SKM-1 treated with dmso at 0.1 percent for 144 hours (cell line): ENCODE measurements around the gene SRRM4.
"Not testable (repeated sequence)": the region's sequence is repeated elsewhere in the genome, so short reads cannot be mapped to it uniquely, and the experiment has no call there.

Experiments used
- DNase-seq: peaks from one replicate; lab custom pipeline; 2025; ENCODE audit not compliant: unreplicated experiment; lab: John Stamatoyannopoulos, UW

SRRM4 gene

GRCh38 chr12:119008273-119008672 lies 26.9 kb downstream of the SRRM4 start:
- not testable (repeated sequence) for DNase-seq

DNA sequence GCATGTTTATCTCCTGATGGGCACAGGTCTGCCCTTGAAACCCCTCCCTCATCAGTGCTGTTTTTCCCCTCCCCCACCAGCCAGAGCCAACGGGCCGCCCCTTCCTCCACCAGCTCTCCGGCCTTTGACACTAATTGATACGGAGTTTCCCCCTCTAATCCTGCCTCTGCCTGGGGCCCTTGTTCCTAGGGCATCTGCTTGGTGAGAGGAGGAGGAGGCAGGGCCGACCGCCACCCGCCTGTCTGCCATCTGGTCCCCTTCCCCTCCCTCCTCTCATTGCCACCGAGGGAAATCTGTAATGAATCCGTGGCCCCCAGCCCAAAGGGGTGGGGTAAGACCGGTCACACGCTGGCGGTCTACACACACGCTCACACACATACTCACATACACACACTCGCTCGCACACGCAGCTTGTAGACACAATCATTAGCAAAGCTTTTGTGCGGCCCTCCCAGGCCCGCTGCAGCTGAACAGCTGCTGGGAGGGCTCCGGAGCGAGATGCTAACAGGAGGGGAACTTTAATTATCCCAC lies 27.4 kb downstream of the SRRM4 start:
- no peak for DNase-seq

- DNase-seq: no peak
Observed at GRCh38 chr12:119011231-119011630, 29.9 kb downstream of the SRRM4 start.

DNA sequence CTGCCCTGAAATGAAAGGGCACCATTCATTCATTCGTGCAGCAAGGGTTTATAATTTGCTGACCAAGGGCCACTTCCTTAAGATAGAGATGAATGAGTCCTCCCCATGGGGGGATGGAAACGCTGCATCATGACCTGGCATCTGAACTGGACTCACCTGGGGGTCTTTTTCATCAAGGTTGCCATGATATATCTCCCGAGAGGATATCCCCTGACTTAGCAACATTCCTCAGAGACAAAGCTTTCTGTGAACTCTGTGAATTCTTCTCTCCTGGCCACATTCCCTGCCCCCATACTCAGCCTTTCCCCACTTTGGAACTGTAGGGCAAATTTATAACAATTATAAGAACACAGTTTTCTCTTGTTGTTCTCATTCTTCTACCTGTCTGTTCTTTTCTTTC lies 30.8 kb downstream of the SRRM4 start:
- DNase-seq: no peak

DNA sequence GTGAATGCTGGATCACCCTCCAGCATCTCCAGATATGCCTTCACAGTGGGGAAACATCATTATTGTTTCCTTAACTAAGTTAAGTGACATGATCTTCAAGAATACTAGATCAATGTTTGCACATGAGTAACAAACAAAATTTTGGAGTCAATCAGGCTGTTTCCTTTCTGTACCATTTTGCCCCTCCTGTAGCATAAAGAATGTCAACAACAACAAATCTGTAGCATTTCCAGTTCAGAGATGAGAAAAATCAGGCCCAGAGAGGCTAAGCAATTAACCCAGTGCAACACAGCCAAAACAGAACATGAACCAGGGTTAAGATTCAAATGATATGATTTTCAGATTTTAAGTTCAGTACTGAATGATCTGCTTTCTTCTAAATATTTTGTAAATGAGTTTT lies 31.7 kb downstream of the SRRM4 start:
- DNase-seq: no peak

DNA sequence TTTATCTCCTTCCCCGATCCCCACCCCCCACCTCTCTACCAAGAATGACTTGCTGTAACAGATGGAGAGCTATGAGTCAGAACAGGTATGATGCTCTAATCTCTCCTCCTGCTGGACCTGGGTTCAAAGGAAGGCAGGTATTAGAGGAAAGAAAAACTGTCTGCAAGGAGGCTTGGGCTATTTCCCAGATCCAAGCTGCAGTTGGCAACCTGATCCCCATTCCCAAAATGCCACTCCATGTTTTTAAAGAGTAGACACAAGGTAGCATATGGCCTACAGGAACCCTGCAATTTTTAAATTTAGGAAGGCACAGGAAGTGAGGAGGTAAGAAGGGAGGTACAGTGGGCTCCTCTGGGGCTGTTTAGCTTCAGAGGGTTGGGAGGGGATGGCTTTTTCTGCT lies 33.0 kb downstream of the SRRM4 start:
- no peak for DNase-seq

GRCh38 chr12:119016715-119017114 lies 35.4 kb downstream of the SRRM4 start:
- no peak for DNase-seq

DNA sequence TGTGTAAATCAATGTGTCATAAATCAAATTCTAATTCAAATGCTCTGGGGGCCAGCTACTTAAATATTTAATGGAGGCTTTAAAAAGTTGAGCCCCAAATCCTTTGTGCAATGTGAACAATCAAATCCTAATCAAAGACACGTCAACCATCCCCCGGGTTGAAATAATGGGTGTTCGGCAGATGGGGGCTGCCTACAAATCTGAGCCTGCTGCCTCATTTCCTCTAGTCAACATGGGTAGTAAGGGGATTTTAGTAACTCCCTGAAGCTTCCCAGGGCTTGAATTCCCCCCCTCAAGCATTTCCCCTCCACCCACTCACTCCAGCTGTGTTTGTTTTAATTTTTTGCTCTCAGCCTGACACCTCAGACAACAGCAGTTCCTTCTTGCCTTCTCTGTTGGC lies 37.8 kb downstream of the SRRM4 start:
- no peak for DNase-seq

GRCh38 chr12:119020406-119021360 lies 39.3 kb downstream of the SRRM4 start:
- DNase-seq: no peak

DNA sequence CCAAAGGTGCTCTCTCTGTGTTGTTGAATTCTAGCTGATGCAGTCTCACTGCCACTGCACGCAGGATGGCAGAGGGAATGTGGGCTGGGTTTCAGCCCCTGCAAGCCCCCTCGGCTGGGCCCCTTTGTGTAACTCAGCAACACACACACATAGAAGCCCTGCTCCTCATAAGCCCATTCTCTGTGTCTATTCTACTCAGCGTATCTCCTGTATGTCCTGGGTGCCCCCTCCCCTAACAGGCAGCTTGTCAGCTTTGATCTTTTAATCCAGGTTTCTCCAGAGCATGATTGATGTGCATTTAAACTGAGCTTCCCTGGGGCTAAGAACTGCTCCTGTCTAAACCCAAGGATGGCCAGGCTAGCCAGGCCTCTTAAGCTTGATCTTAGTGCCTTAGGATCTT lies 43.0 kb downstream of the SRRM4 start:
- DNase-seq: no peak

DNA sequence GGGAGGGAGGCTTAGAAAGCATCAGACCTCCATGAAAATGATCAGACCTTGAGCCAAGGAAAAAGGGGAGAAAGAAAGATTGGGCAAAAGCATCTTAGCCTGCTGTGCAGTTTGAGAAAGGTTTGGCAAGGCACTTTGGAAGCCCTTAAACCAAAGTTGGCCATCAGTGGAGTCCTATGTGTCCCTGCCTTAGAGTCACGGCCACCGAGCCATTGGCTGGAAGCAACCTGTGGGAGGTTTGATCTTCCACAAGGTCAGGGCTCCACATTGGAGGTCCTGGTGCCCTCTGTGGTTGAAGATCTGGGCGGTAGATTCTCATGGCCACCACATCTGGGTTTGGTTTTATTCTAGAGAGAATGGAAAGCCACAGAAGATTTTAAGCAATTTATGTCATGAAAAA lies 44.4 kb downstream of the SRRM4 start:
- no peak for DNase-seq

- DNase-seq: not testable (repeated sequence)
Observed at GRCh38 chr12:119033332-119033731, 52.0 kb downstream of the SRRM4 start.

- no peak for DNase-seq
Observed at GRCh38 chr12:119036878-119037825, 55.8 kb downstream of the SRRM4 start.

DNA sequence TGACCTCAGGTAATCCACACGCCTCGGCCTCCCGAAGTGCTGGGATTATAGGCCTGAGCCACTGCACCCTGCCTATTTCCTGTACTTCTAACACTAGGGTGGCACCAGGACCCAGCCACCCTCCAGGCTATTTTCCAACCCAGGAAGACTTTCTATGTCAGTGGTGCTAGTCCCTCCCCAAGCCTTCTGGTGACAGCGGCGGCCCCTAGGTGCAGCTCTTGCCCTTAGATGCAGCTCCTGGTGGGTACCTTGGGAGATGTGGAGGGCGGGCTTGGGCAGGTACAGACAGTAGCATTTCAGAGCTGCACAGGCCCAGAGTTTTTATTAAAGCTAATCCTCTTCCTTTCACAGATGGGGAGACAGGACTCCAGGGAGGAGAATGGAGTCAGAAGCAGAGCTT lies 62.8 kb downstream of the SRRM4 start:
- no peak for DNase-seq

DNA sequence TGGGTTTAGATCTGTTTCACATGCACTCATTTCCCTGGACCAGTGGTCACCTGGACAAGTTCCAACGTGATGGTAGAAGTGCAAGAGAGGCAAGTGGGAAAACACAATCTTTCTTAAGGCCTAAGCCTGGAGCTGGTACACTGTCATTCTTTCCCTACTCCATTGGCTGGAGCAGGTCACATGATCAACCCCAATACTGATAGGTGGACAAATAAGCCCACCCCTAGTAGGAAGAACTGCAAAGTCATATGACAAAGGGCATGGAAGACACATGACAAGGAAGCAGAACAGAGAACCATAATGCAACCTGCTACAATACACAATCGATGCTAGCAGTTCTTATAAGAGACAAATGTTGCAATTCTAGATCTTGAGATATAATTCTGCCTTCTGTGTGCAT lies 66.3 kb downstream of the SRRM4 start:
- no peak for DNase-seq

- no peak for DNase-seq
Observed at GRCh38 chr12:119050663-119051062, 69.3 kb downstream of the SRRM4 start.

DNA sequence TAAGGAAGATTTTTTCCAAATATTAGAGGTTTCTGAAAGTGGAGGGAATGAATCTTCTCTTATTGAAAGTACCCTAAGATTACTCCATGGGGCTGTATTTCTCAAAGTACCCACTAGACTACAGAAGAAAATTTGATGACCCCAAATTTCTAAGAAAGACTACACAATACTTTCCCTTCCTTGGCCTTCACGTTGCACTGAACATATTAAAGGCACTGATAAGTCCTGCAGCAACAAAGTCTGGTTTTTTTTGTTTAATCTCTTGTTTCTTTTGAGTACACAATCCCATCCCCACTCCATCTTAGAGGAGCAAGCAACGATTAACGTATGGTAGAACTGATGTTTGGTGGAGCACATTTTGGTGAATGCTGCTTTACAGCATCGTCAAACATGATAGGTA lies 70.1 kb downstream of the SRRM4 start:
- no peak for DNase-seq

DNA sequence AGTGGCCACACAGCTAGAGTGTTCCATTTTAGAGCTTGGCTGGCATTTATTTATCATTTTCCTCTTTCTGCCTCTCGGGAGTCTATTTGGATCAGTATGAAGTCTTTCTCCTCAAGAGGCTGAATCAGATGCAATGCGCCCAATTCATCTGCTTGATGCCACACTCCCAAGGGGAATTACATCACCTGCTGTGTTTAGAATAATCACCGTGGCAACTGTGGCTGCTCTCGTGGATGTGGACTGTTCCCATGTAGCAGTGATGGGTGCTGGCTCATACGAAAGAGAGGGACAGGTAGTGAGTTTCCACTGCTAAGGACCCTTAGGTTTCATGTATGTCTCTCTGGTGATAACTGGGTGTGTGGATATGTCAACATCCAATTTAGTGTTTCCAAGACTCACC lies 70.7 kb downstream of the SRRM4 start:
- DNase-seq: no peak

- no peak for DNase-seq
Observed at GRCh38 chr12:119055977-119056376, 74.6 kb downstream of the SRRM4 start.

DNA sequence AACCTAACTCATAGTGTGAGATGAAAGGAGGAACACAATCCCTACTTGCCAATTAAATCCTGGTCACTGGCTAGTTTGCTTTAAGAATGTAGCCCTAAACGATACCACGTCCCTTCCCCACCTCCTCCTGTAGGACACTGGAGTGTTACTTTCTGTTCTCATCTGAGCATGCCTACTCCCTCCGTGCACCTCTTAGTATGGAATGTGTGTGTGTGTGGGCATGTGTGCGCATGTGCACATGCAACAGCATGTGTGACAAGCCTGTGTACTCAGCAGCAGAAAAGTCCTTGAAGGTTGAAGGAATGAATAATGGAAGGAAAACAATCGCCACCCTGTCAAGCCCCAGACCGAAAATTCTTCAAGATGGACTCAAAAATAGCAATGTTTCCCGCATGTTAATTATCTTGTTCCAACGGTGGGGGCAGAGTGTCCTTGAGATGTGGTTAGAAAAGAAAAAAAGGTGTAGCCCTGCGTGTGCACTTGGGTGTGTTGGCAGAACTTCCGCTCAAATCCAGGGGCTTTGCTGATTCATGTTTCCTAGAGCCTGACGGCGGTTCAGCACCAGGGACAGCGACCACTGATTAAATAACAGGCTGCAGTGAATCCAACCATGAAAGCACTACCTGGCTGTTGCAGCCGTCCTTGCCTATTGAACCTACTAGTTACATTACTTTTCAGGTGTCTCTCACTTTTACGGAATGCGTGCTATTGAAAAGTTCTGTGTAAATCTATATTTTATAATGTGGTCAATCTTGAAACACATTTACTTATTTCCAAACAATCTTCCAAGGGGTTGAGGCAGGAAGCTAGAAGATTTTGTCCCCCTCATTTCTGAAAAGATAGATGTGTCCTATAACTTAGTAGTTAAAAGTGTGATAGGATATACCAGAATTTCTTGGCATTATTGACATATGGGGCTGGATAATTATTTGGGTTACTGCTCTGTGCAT lies 79.8 kb downstream of the SRRM4 start:
- DNase-seq: no peak
